Measurements from ENCODE around the gene RIOK2.

DNA sequence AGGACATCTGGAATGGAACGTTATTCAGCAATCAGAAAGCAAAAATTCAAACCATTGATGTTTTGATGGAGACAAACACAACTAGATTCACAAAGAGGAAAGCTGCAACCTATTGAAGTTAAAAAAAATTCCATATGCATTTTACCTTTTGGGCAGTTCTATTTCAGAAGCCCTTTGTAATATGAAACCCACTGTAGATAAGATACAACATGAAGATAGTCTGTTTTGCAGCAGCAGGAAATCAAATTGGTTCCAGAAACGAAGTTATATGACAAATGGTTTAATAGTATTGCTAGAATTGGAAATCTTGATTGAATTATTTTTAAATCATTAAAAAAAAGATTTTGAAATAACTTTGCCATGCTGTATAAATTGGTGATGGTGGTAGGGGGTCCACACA, 41.5 kb downstream of the RIOK2 start:
- TF ChIP-seq SP1 (IDR thresholded peaks at IDR 0.05), result no peak
- TF ChIP-seq CTCF (IDR thresholded peaks at IDR 0.05; ENCODE audit: low read depth, low read length, missing input control), result no peak
- TF ChIP-seq RAD21 (IDR thresholded peaks at IDR 0.05), result no peak
- no peak for TF ChIP-seq HNF4G (IDR thresholded peaks at IDR 0.05)
- no peak for TF ChIP-seq TAF1 (conservative IDR thresholded peaks at IDR 0.05)
- TF ChIP-seq ZBTB33 (IDR thresholded peaks at IDR 0.05), result no peak
- TF ChIP-seq GABPA (IDR thresholded peaks at IDR 0.05 in 1 of 2, conservative IDR thresholded peaks at IDR 0.05 in 1 of 2), result no peak
- no peak for TF ChIP-seq JUND (IDR thresholded peaks at IDR 0.05)
- TF ChIP-seq FOXA1 (IDR thresholded peaks at IDR 0.05), result no peak
- TF ChIP-seq EGR1 (IDR thresholded peaks at IDR 0.05; ENCODE audit: low read depth in 2 of 2), result no peak
- TF ChIP-seq, protein P1, sequence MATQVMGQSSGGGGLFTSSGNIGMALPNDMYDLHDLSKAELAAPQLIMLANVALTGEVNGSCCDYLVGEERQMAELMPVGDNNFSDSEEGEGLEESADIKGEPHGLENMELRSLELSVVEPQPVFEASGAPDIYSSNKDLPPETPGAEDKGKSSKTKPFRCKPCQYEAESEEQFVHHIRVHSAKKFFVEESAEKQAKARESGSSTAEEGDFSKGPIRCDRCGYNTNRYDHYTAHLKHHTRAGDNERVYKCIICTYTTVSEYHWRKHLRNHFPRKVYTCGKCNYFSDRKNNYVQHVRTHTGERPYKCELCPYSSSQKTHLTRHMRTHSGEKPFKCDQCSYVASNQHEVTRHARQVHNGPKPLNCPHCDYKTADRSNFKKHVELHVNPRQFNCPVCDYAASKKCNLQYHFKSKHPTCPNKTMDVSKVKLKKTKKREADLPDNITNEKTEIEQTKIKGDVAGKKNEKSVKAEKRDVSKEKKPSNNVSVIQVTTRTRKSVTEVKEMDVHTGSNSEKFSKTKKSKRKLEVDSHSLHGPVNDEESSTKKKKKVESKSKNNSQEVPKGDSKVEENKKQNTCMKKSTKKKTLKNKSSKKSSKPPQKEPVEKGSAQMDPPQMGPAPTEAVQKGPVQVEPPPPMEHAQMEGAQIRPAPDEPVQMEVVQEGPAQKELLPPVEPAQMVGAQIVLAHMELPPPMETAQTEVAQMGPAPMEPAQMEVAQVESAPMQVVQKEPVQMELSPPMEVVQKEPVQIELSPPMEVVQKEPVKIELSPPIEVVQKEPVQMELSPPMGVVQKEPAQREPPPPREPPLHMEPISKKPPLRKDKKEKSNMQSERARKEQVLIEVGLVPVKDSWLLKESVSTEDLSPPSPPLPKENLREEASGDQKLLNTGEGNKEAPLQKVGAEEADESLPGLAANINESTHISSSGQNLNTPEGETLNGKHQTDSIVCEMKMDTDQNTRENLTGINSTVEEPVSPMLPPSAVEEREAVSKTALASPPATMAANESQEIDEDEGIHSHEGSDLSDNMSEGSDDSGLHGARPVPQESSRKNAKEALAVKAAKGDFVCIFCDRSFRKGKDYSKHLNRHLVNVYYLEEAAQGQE (IDR thresholded peaks at IDR 0.05), result no peak
- no peak for TF ChIP-seq YY1 (IDR thresholded peaks at IDR 0.05)
- no peak for TF ChIP-seq RXRA (IDR thresholded peaks at IDR 0.05)

All from liver (tissue), 3 donors.